K562 treated with DMSO at 1 percent for 24 hours (cell line): ENCODE data around the gene AP3B2. TPM values are rescaled to one million over a fixed set of nuclear protein-coding genes. Genes with fewer than 3 reads are reported as not detected.

Experiments used
- total RNA-seq: library from RNA; unstranded; fragments of 300-600 nt; gene quantifications from 2 replicates; pipeline ENCODE4 v1.2.3, GENCODE V29; 2022; ENCODE audit warnings: low read depth; ENCODE audit not compliant: insufficient read depth

Gene AP3B2
- 1.2 and 3.6 TPM in 2 replicates for total RNA-seq

GRCh38 chr15:82709421-82710207 lies at the start of gene AP3B2:
TSS of gene AP3B2 (minus strand) at chr15:82709875. CDS start at chr15:82709706, 169 bp downstream.

DNA sequence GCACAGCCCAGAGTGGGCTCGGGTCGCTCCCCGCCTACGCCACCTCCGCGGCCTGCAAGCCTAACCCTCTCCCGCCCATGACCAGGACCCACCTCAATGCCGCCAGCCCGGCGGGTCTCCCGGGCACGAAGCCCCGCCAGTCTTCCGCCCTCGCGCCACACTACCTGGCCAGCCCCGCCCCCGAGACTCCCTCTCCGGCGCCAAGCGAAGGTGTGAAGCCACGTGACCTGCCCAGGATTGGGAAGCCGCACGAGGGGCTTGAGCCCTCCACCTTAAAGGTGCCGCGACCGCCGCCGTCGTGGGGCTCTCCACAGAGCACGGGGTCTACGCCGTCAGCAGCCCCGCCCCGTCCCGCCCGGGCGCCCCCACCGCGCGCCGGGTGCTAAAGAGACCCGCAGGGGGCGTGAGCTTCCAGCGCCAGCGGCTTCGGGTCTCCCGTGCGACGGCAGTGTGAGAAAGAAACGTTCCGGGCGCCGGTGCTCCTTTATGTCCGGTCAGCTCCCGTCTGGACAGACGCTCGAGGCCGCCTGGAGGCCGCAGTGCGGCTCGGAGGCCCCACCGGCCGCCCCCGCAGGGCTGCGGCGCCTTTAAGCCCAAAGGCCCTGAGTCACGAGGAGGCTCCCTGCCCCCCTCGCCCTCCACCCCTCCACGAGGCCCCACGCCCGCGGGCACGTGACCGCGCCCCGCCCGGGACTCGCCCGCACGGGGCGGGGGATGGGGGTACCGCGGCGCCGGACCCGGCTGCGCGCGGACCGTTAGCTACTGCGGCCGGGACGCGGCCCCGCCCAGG lies 62.4 kb downstream of the AP3B2 start, which contains the start of gene CPEB1:
CPEB1 (minus strand) TSS at position 319 of the 790 bp plus-strand sequence. CDS start 18,904 bp downstream, outside the sequence.

Other genes with a start within 250 kb of the AP3B2 start
- gene RPS17, start 169.4 kb downstream of the AP3B2 start, total RNA-seq: 6,422 and 6,613 TPM in 2 replicates
- gene CPEB1, start 62.5 kb downstream of the AP3B2 start, total RNA-seq: 8.8 and 11.2 TPM in 2 replicates
- 0.03 TPM in 1 of 2 replicates, not detected in the other for gene FSD2, start 96.2 kb upstream of the AP3B2 start, total RNA-seq
- gene WHAMM, start 99.8 kb upstream of the AP3B2 start, total RNA-seq: 5.7 and 6.2 TPM in 2 replicates
- gene HOMER2, start 242.8 kb upstream of the AP3B2 start, total RNA-seq: 1.2 TPM in 1 of 2 replicates, not detected in the other